Neural cell (in vitro differentiated cells): ENCODE results near the gene NOG. TPM values are rescaled to one million over a fixed set of nuclear protein-coding genes. Genes with fewer than 3 reads are reported as not detected.

Source experiments
- H2AFZ ChIP-seq: fragments of 200-600, 300-800 bp; sonication (generic), shearing (Covaris generic); 2 replicates; pipeline ENCODE4 v1.6.0; 2014; ENCODE audit warnings: low read depth, mild to moderate bottlenecking, antibody characterized with exemption, low read length, moderate library complexity
- H3F3A ChIP-seq: fragments of 200-600 bp; shearing (Covaris generic); 2 replicates; pipeline ENCODE4 v1.6.1; 2016; ENCODE audit warnings: mild to moderate bottlenecking, moderate library complexity, mixed read lengths, antibody characterized with exemption, low read length; ENCODE audit not compliant: insufficient read depth, poor library complexity, severe bottlenecking
- H3K27ac ChIP-seq: fragments of 200-600, 300-800 bp; sonication (generic), shearing (Covaris generic); 2 replicates; pipeline ENCODE4 v1.5.1; 2014; ENCODE audit warnings: mild to moderate bottlenecking, low read length, moderate library complexity
- H3K27me3 ChIP-seq: fragments of 300-800, 200-600 bp; sonication (generic), shearing (Covaris generic); 2 replicates; pipeline ENCODE4 v1.6.0; 2014; ENCODE audit warnings: mild to moderate bottlenecking, low read depth, low read length, moderate library complexity; ENCODE audit not compliant: insufficient read depth
- H3K36me3 ChIP-seq: fragments of 300-800, 200-600 bp; sonication (generic), shearing (Covaris generic); 2 replicates; pipeline ENCODE4 v1.5.1; 2014; ENCODE audit warnings: mild to moderate bottlenecking, antibody characterized with exemption, low read length, moderate library complexity; ENCODE audit not compliant: insufficient read depth
- H3K4me2 ChIP-seq: fragments of 300-800, 200-600 bp; sonication (generic), shearing (Covaris generic); 2 replicates; pipeline ENCODE4 v1.6.0; 2014; ENCODE audit warnings: mild to moderate bottlenecking, low read length
- H3K4me3 ChIP-seq: fragments of 300-800, 200-600 bp; sonication (generic), shearing (Covaris generic); 2 replicates; pipeline ENCODE4 v1.5.1; 2014; ENCODE audit warnings: mild to moderate bottlenecking, low read length, moderate library complexity
- H3K79me2 ChIP-seq: fragments of 200-600 bp; shearing (Covaris generic); replicated peaks from 2 replicates; pipeline ENCODE4 v1.6.0; 2014; ENCODE audit warnings: mild to moderate bottlenecking, low read length, moderate library complexity; ENCODE audit not compliant: insufficient read depth
- H3K9ac ChIP-seq: fragments of 300-800, 200-600 bp; sonication (generic), shearing (Covaris generic); 2 replicates; pipeline ENCODE4 v1.6.1; 2016; ENCODE audit warnings: mild to moderate bottlenecking, low read length, mixed read lengths
- H3K9me2 ChIP-seq: fragments of 200-600 bp; shearing (Covaris generic); 2 replicates; pipeline ENCODE4 v1.6.1; 2016; ENCODE audit warnings: mild to moderate bottlenecking, low read length, mixed read lengths; ENCODE audit not compliant: insufficient read depth
- H3K9me3 ChIP-seq: fragments of 200-600, 300-800 bp; sonication (generic), shearing (Covaris generic); 2 replicates; pipeline ENCODE4 v1.6.1; 2016; ENCODE audit warnings: mild to moderate bottlenecking, mixed run types, low read length, moderate library complexity, mixed read lengths
- H4K20me1 ChIP-seq: fragments of 200-600 bp; shearing (Covaris generic); 2 replicates; pipeline ENCODE4 v1.6.1; 2016; ENCODE audit warnings: mild to moderate bottlenecking, mixed run types; ENCODE audit not compliant: insufficient read depth
- CTCF ChIP-seq: fragments of 450-650 bp; IDR thresholded peaks from 2 replicates; pipeline ENCODE4 v1.5.1; 2014; ENCODE audit warnings: antibody characterized with exemption, mild to moderate bottlenecking, moderate library complexity; ENCODE audit not compliant: poor library complexity, severe bottlenecking
- EP300 ChIP-seq: fragments of 450-650 bp; conservative IDR thresholded peaks from 2 replicates; pipeline ENCODE4 v1.6.1; 2014; ENCODE audit warnings: antibody characterized with exemption, mild to moderate bottlenecking, moderate library complexity; ENCODE audit not compliant: poor library complexity, severe bottlenecking
- EZH2 ChIP-seq: fragments of 200-600, 300-800 bp; shearing (Covaris generic), sonication (generic); IDR thresholded peaks from 2 replicates; pipeline ENCODE4 v1.6.1; 2014; ENCODE audit warnings: antibody characterized with exemption, low read length, borderline replicate concordance, mild to moderate bottlenecking; ENCODE audit not compliant: insufficient read depth, poor library complexity, severe bottlenecking
- MXI1 ChIP-seq: fragments of 450-650 bp; conservative IDR thresholded peaks from 2 replicates; pipeline ENCODE4 v1.6.1; 2014; ENCODE audit warnings: antibody characterized with exemption, mild to moderate bottlenecking; ENCODE audit not compliant: poor library complexity, severe bottlenecking
- POLR2AphosphoS5 ChIP-seq: IDR thresholded peaks from 2 replicates; pipeline ENCODE4 v1.6.1; 2012
- RAD21 ChIP-seq: fragments of 450-650 bp; conservative IDR thresholded peaks from 2 replicates; pipeline ENCODE4 v1.6.1; 2014; ENCODE audit warnings: antibody characterized with exemption, mild to moderate bottlenecking, moderate library complexity
- REST ChIP-seq: IDR thresholded peaks from 2 replicates; pipeline ENCODE4 v1.6.1; 2012; ENCODE audit warnings: borderline replicate concordance
- SMC3 ChIP-seq: fragments of 450-650 bp; conservative IDR thresholded peaks from 2 replicates; pipeline ENCODE4 v1.6.1; 2014; ENCODE audit warnings: antibody characterized with exemption, mild to moderate bottlenecking, moderate library complexity; ENCODE audit not compliant: poor library complexity
- TAF1 ChIP-seq: IDR thresholded peaks from 2 replicates; pipeline ENCODE4 v1.6.1; 2012; ENCODE audit warnings: low read depth
- polyA plus RNA-seq: library from polyadenylated mRNA; depleted of rRNA; stranded (reverse); fragments of >200 nt; gene quantifications from 2 replicates; pipeline ENCODE4 v1.2.3, GENCODE V29; 2014

The NOG gene
- polyA plus RNA-seq, 1 donor from 2014 or later = 0.82 TPM

- H3K27me3 ChIP-seq = no peaks in the 10 kb centered on the region
- no peak overlapping the region for H3K9ac ChIP-seq
- H3K4me3 ChIP-seq = no peak overlapping the region
- no peak overlapping the region for H3K27ac ChIP-seq
- no peaks in the 10 kb centered on the region for H3K36me3 ChIP-seq
- H3F3A ChIP-seq = no peaks in the 10 kb centered on the region
- H2AFZ ChIP-seq = no peak overlapping the region
- no peaks in the 10 kb centered on the region for H3K9me2 ChIP-seq
- H4K20me1 ChIP-seq = no peaks in the 10 kb centered on the region
- TF ChIP-seq REST (no peak), MXI1 (no peak), EP300 (no peak), EZH2 (no peak), TAF1 (no peak), RAD21 (no peak), CTCF (no peak), SMC3 (no peak), POLR2AphosphoS5 (no peak)
- H3K9me3 ChIP-seq = no peaks in the 10 kb centered on the region
- no peaks in the 10 kb centered on the region for H3K79me2 ChIP-seq
- H3K4me2 ChIP-seq = no peak overlapping the region
Measured at GRCh38 chr17:56558088-56558487, 35.4 kb upstream of the NOG start.

- Histone ChIP-seq H3K79me2 (no peaks in the 10 kb centered on the region), H2AFZ (no peak overlapping the region), H3K4me3 (no peak overlapping the region), H3K27me3 (no peaks in the 10 kb centered on the region), H3K9ac (no peak overlapping the region), H4K20me1 (no peaks in the 10 kb centered on the region), H3K9me2 (no peaks in the 10 kb centered on the region), H3K36me3 (no peaks in the 10 kb centered on the region), H3K9me3 (no peaks in the 10 kb centered on the region), H3K4me2 (no peak overlapping the region), H3K27ac (no peak overlapping the region), H3F3A (no peaks in the 10 kb centered on the region)
- TF ChIP-seq TAF1 (no peak), RAD21 (no peak), POLR2AphosphoS5 (no peak), SMC3 (no peak), EZH2 (no peak), EP300 (no peak), MXI1 (no peak)
Measured at GRCh38 chr17:56570199-56570598, 23.3 kb upstream of the NOG start.

- Histone ChIP-seq H3K9me2 (no peaks in the 10 kb centered on the region), H3K4me3 (no peak overlapping the region), H3K79me2 (no peaks in the 10 kb centered on the region), H4K20me1 (no peaks in the 10 kb centered on the region), H3K36me3 (no peaks in the 10 kb centered on the region), H3K27me3 (no peaks in the 10 kb centered on the region), H3K9me3 (no peaks in the 10 kb centered on the region), H3K9ac (no peak overlapping the region), H2AFZ (no peak overlapping the region), H3K27ac (no peak overlapping the region), H3F3A (no peaks in the 10 kb centered on the region), H3K4me2 (no peak overlapping the region)
- no peak for TF ChIP-seq TAF1
- TF ChIP-seq MXI1 = no peak
- no peak for TF ChIP-seq CTCF
- TF ChIP-seq REST = no peak
- no peak for TF ChIP-seq SMC3
- no peak for TF ChIP-seq EZH2
- TF ChIP-seq EP300 = no peak
- no peak for TF ChIP-seq RAD21
- TF ChIP-seq POLR2AphosphoS5 = no peak
Measured at GRCh38 chr17:56571456-56571855, 22.0 kb upstream of the NOG start.
